ENCODE results near the gene TTLL1. TPM values are rescaled to one million over a fixed set of nuclear protein-coding genes. Genes with fewer than 3 reads are reported as not detected.

TTLL1 gene
- total RNA-seq, 1 donor from 2014 or later, result 2.6 TPM

- Mint-ChIP-seq H3K4me3 (no peak overlapping the region), H3K9me3 (peaks cover 7% of the 10 kb centered on the region), H3K27me3 (no peaks in the 10 kb centered on the region), H3K36me3 (ENCODE audit: low read depth) (peaks cover 2% of the 10 kb centered on the region), H3K27ac (peak overlapping the region; percentile 30), H3K4me1 (peaks cover 13% of the 10 kb centered on the region)
- intact Hi-C loops (cut with micrococcal nuclease), result no loop called here
- DNase-seq, result no peak
Observed at GRCh38 chr22:43100225-43100624, 11.0 kb upstream of the TTLL1 start.

- no peak for DNase-seq
- H3K9me3 Mint-ChIP-seq, result peaks cover 7% of the 10 kb centered on the region
- H3K4me3 Mint-ChIP-seq, result no peak overlapping the region
- intact Hi-C loops (cut with micrococcal nuclease), result no loop called here
- no peak overlapping the region for H3K27ac Mint-ChIP-seq
- H3K27me3 Mint-ChIP-seq, result no peaks in the 10 kb centered on the region
- peaks cover 10% of the 10 kb centered on the region for H3K4me1 Mint-ChIP-seq
- H3K36me3 Mint-ChIP-seq (ENCODE audit: low read depth), result peaks cover 2% of the 10 kb centered on the region
Observed at GRCh38 chr22:43099095-43099494, 9.9 kb upstream of the TTLL1 start.

- no peaks in the 10 kb centered on the region for H3K27me3 Mint-ChIP-seq
- H3K4me3 Mint-ChIP-seq, result no peak overlapping the region
- H3K36me3 Mint-ChIP-seq (ENCODE audit: low read depth), result peaks cover 2% of the 10 kb centered on the region
- no peak overlapping the region for H3K27ac Mint-ChIP-seq
- peaks cover 3% of the 10 kb centered on the region for H3K4me1 Mint-ChIP-seq
- peaks cover 7% of the 10 kb centered on the region for H3K9me3 Mint-ChIP-seq
- DNase-seq, result no peak
- intact Hi-C loops (cut with micrococcal nuclease), result no loop called here
Observed at GRCh38 chr22:43098356-43098755, 9.2 kb upstream of the TTLL1 start.

GRCh38 chr22:43096420-43096819 lies 7.2 kb upstream of the TTLL1 start:
- peaks cover 7% of the 10 kb centered on the region for H3K4me1 Mint-ChIP-seq
- no peaks in the 10 kb centered on the region for H3K27me3 Mint-ChIP-seq
- H3K9me3 Mint-ChIP-seq, result peaks cover 7% of the 10 kb centered on the region
- intact Hi-C loops (cut with micrococcal nuclease), result no loop called here
- no peak for DNase-seq
- no peak overlapping the region for H3K4me3 Mint-ChIP-seq
- H3K36me3 Mint-ChIP-seq (ENCODE audit: low read depth), result peaks cover 2% of the 10 kb centered on the region
- no peak overlapping the region for H3K27ac Mint-ChIP-seq

GRCh38 chr22:43094551-43094950 lies 5.4 kb upstream of the TTLL1 start:
- intact Hi-C loops (cut with micrococcal nuclease), result no loop called here
- Mint-ChIP-seq H3K9me3 (peaks cover 7% of the 10 kb centered on the region), H3K27ac (no peak overlapping the region), H3K4me3 (no peak overlapping the region), H3K4me1 (peaks cover 8% of the 10 kb centered on the region), H3K27me3 (no peaks in the 10 kb centered on the region), H3K36me3 (ENCODE audit: low read depth) (peaks cover 2% of the 10 kb centered on the region)
- DNase-seq, result no peak

GRCh38 chr22:43094085-43094484 lies 4.9 kb upstream of the TTLL1 start:
- DNase-seq, result no peak
- Mint-ChIP-seq H3K4me3 (no peak overlapping the region), H3K9me3 (peaks cover 7% of the 10 kb centered on the region), H3K36me3 (ENCODE audit: low read depth) (peaks cover 2% of the 10 kb centered on the region), H3K27me3 (no peaks in the 10 kb centered on the region), H3K27ac (no peak overlapping the region), H3K4me1 (peaks cover 10% of the 10 kb centered on the region)
- intact Hi-C loops (cut with micrococcal nuclease), result no loop called here

GRCh38 chr22:43092085-43092484 lies 2.9 kb upstream of the TTLL1 start:
- H3K36me3 Mint-ChIP-seq (ENCODE audit: low read depth), result peaks cover 2% of the 10 kb centered on the region
- no peaks in the 10 kb centered on the region for H3K27me3 Mint-ChIP-seq
- H3K9me3 Mint-ChIP-seq, result peaks cover 7% of the 10 kb centered on the region
- H3K4me1 Mint-ChIP-seq, result peaks cover 13% of the 10 kb centered on the region
- no peak overlapping the region for H3K4me3 Mint-ChIP-seq
- H3K27ac Mint-ChIP-seq, result no peak overlapping the region
- intact Hi-C loops (cut with micrococcal nuclease), result no loop called here
- no peak for DNase-seq

- peak overlapping the region; percentile 91 for H3K4me3 Mint-ChIP-seq
- intact Hi-C loops (cut with micrococcal nuclease), result loop anchor here (1.0 kb wide), 2 partner anchors 310 to 469 kb away; no protein-coding TSS in a partner anchor
- H3K9me3 Mint-ChIP-seq, result no peaks in the 10 kb centered on the region
- peaks cover 23% of the 10 kb centered on the region for H3K4me1 Mint-ChIP-seq
- no peaks in the 10 kb centered on the region for H3K27me3 Mint-ChIP-seq
- peak; percentile 85 for DNase-seq
- no peaks in the 10 kb centered on the region for H3K36me3 Mint-ChIP-seq (ENCODE audit: low read depth)
- peak overlapping the region; percentile 41 for H3K27ac Mint-ChIP-seq
Observed at GRCh38 chr22:43090130-43090789, 1.1 kb upstream of the TTLL1 start.

- Mint-ChIP-seq H3K27me3 (no peaks in the 10 kb centered on the region), H3K27ac (peak overlapping the region; percentile 93), H3K4me1 (peaks cover 23% of the 10 kb centered on the region), H3K4me3 (peak overlapping the region; percentile 91), H3K9me3 (no peaks in the 10 kb centered on the region), H3K36me3 (ENCODE audit: low read depth) (no peaks in the 10 kb centered on the region)
- DNase-seq, result no peak
- intact Hi-C loops (cut with micrococcal nuclease), result loop anchor here (10.0 kb wide), 1 partner anchor 224 kb away; no protein-coding TSS in a partner anchor
Observed at GRCh38 chr22:43088627-43088983, 586 bp downstream of the TTLL1 start.

- intact Hi-C loops (cut with micrococcal nuclease), result loop anchor here (10.0 kb wide), 1 partner anchor 221 kb away; no protein-coding TSS in a partner anchor
- no peak overlapping the region for H3K4me3 Mint-ChIP-seq
- H3K4me1 Mint-ChIP-seq, result peaks cover 19% of the 10 kb centered on the region
- H3K9me3 Mint-ChIP-seq, result no peaks in the 10 kb centered on the region
- DNase-seq, result no peak
- H3K27ac Mint-ChIP-seq, result peak overlapping the region; percentile 20
- no peaks in the 10 kb centered on the region for H3K36me3 Mint-ChIP-seq (ENCODE audit: low read depth)
- no peaks in the 10 kb centered on the region for H3K27me3 Mint-ChIP-seq
Observed at GRCh38 chr22:43085658-43086606, 3.3 kb downstream of the TTLL1 start.

GRCh38 chr22:43081968-43082367 lies 7.2 kb downstream of the TTLL1 start:
- no peak for DNase-seq
- Mint-ChIP-seq H3K9me3 (no peaks in the 10 kb centered on the region), H3K27me3 (no peaks in the 10 kb centered on the region), H3K4me1 (peaks cover 9% of the 10 kb centered on the region), H3K36me3 (ENCODE audit: low read depth) (no peaks in the 10 kb centered on the region), H3K4me3 (no peak overlapping the region), H3K27ac (no peak overlapping the region)
- intact Hi-C loops (cut with micrococcal nuclease), result loop anchor here (10.0 kb wide), 1 partner anchor 217 kb away; no protein-coding TSS in a partner anchor

- Mint-ChIP-seq H3K36me3 (ENCODE audit: low read depth) (no peaks in the 10 kb centered on the region), H3K4me1 (no peaks in the 10 kb centered on the region), H3K27ac (no peak overlapping the region), H3K9me3 (no peaks in the 10 kb centered on the region), H3K27me3 (no peaks in the 10 kb centered on the region), H3K4me3 (no peak overlapping the region)
- intact Hi-C loops (cut with micrococcal nuclease), result loop anchor here (10.0 kb wide), 1 partner anchor 216 kb away; no protein-coding TSS in a partner anchor
- no peak for DNase-seq
Observed at GRCh38 chr22:43080616-43081015, 8.6 kb downstream of the TTLL1 start.

GRCh38 chr22:43079742-43080141 lies 9.4 kb downstream of the TTLL1 start:
- Mint-ChIP-seq H3K27me3 (no peaks in the 10 kb centered on the region), H3K9me3 (no peaks in the 10 kb centered on the region), H3K36me3 (ENCODE audit: low read depth) (no peaks in the 10 kb centered on the region), H3K4me1 (no peaks in the 10 kb centered on the region), H3K27ac (no peak overlapping the region), H3K4me3 (no peak overlapping the region)
- intact Hi-C loops (cut with micrococcal nuclease), result loop anchor here (10.0 kb wide), 1 partner anchor 215 kb away; no protein-coding TSS in a partner anchor
- DNase-seq, result no peak

GRCh38 chr22:43078522-43078921 lies 10.7 kb downstream of the TTLL1 start:
- H3K27ac Mint-ChIP-seq, result no peak overlapping the region
- H3K36me3 Mint-ChIP-seq (ENCODE audit: low read depth), result no peaks in the 10 kb centered on the region
- intact Hi-C loops (cut with micrococcal nuclease), result no loop called here
- no peaks in the 10 kb centered on the region for H3K9me3 Mint-ChIP-seq
- no peak for DNase-seq
- H3K27me3 Mint-ChIP-seq, result no peaks in the 10 kb centered on the region
- H3K4me3 Mint-ChIP-seq, result no peak overlapping the region
- no peaks in the 10 kb centered on the region for H3K4me1 Mint-ChIP-seq

Measured in activated CD4-positive, alpha-beta T cell treated with anti-CD3 and anti-CD28 coated beads, Interleukin-2, amount 10 ng/mL, durations not matched to agents 24 days and 14 days (primary cell).